ENCODE data around the gene BCR. TPM values are rescaled to one million over a fixed set of nuclear protein-coding genes. Genes with fewer than 3 reads are reported as not detected.

Gene BCR
- total RNA-seq, 4 donors from 2014 or later, result 70.5 to 102 (median 84.1) TPM

GRCh38 chr22:23269441-23270211 is 89.3 kb downstream of the BCR start:
- H3K4me3 ChIP-seq (ENCODE audit: low read depth, poor library complexity, severe bottlenecking), result no peak overlapping the region
- TF ChIP-seq CTCF (IDR thresholded peaks at IDR 0.05), result no peak
- TF ChIP-seq POLR2A (IDR thresholded peaks at IDR 0.05), result no peak
- 84 to 85% methylated on average over 18 of the region's 18 CpGs for WGBS, 2 donors
- intact Hi-C loops (cut with DNase I; ENCODE audit: low total_unique reads), result no loop called here
- DNase-seq (ENCODE audit: low spot score in 2 of 2), result no peak

- intact Hi-C loops (cut with DNase I; ENCODE audit: low total_unique reads), result no loop called here
- 62 to 63% methylated on average over 8 of the region's 8 CpGs for WGBS, 2 donors
- no peak for DNase-seq (ENCODE audit: low spot score in 2 of 2)
- H3K4me3 ChIP-seq (ENCODE audit: low read depth, poor library complexity, severe bottlenecking), result no peak overlapping the region
- no peak for TF ChIP-seq POLR2A (IDR thresholded peaks at IDR 0.05)
- TF ChIP-seq CTCF (IDR thresholded peaks at IDR 0.05), result no peak
These were observed 90.0 kb downstream of the BCR start for GRCh38 chr22:23270212-23270733.

- WGBS, 2 donors, result 93% methylated on average over 12 of the region's 12 CpGs
- TF ChIP-seq CTCF (IDR thresholded peaks at IDR 0.05) (no peak), POLR2A (IDR thresholded peaks at IDR 0.05) (no peak)
- intact Hi-C loops (cut with DNase I; ENCODE audit: low total_unique reads), result no loop called here
- H3K4me3 ChIP-seq (ENCODE audit: low read depth, poor library complexity, severe bottlenecking), result no peak overlapping the region
- DNase-seq (ENCODE audit: low spot score in 2 of 2), result no peak
These were observed 90.7 kb downstream of the BCR start for GRCh38 chr22:23270798-23271596.

GRCh38 chr22:23271597-23271908 is 91.2 kb downstream of the BCR start:
- intact Hi-C loops (cut with DNase I; ENCODE audit: low total_unique reads), result no loop called here
- 90 to 96% methylated on average over 4 of the region's 4 CpGs for WGBS, 2 donors
- TF ChIP-seq POLR2A (IDR thresholded peaks at IDR 0.05), result no peak
- no peak for DNase-seq (ENCODE audit: low spot score in 2 of 2)
- H3K4me3 ChIP-seq (ENCODE audit: low read depth, poor library complexity, severe bottlenecking), result no peak overlapping the region

GRCh38 chr22:23272371-23272770 is 92.1 kb downstream of the BCR start:
- 82 to 87% methylated on average over 5 to 8 of the region's 8 CpGs for WGBS, 2 donors
- intact Hi-C loops (cut with DNase I; ENCODE audit: low total_unique reads), result no loop called here
- TF ChIP-seq CTCF (IDR thresholded peaks at IDR 0.05), result no peak
- no peak for TF ChIP-seq POLR2A (IDR thresholded peaks at IDR 0.05)
- no peak for DNase-seq (ENCODE audit: low spot score in 2 of 2)
- no peak overlapping the region for H3K4me3 ChIP-seq (ENCODE audit: low read depth, poor library complexity, severe bottlenecking)

- no peak for TF ChIP-seq CTCF (IDR thresholded peaks at IDR 0.05)
- TF ChIP-seq POLR2A (IDR thresholded peaks at IDR 0.05), result no peak
- intact Hi-C loops (cut with DNase I; ENCODE audit: low total_unique reads), result no loop called here
- WGBS, 2 donors, result 91 to 94% methylated on average over 7 to 11 of the region's 11 CpGs
- no peak for DNase-seq (ENCODE audit: low spot score in 2 of 2)
- H3K4me3 ChIP-seq (ENCODE audit: low read depth, poor library complexity, severe bottlenecking), result no peak overlapping the region
These were observed 92.5 kb downstream of the BCR start for GRCh38 chr22:23272834-23273233.
